PC-3 (cell line): ENCODE results near the gene TAF10. TPM values are rescaled to one million over a fixed set of nuclear protein-coding genes. Genes with fewer than 3 reads are reported as not detected.

Experiments used
- ATAC-seq: fragments of 200-7000 bp; cut with Tn5 transposase; 2 replicates; pipeline ENCODE4 v1.9.1; 2020; ENCODE audit warnings: mild to moderate bottlenecking, moderate library complexity
- BruUV-seq: library from RNA; stranded (reverse); fragments of 400-500 nt; replicated peaks from 2 replicates; lab custom pipeline; 2021; lab: Mats Ljungman, UMichigan
- CTCF ChIA-PET: fragments of 300-600 bp; sonication (Branson Sonifier 250); formaldehyde crosslinking; loops from one replicate; lab custom pipeline; 2022; ENCODE audit warnings: antibody characterized with exemption; lab: Charles Lee
- POLR2A ChIA-PET: fragments of 300-600 bp; sonication (Branson Sonifier 250); formaldehyde crosslinking; loops from one replicate; lab custom pipeline; 2022; ENCODE audit warnings: antibody characterized with exemption; ENCODE audit not compliant: unreplicated experiment; lab: Charles Lee
- DNase-seq: peaks from one replicate; pipeline ENCODE4 v3.0.0-alpha.2; 2015
- H2AFZ ChIP-seq: fragments of 300-600 bp; sonication (generic); 2 replicates; pipeline ENCODE4 v1.6.0; 2016; ENCODE audit warnings: antibody characterized with exemption, low read length
- H3F3A ChIP-seq: fragments of 300-600 bp; sonication (generic); one replicate; pipeline ENCODE4 v1.6.0; 2017; ENCODE audit warnings: antibody characterized with exemption, low read length, control low read depth, mild to moderate bottlenecking; ENCODE audit not compliant: unreplicated experiment
- H3K27ac ChIP-seq: fragments of 300-600 bp; sonication (generic); 2 replicates; pipeline ENCODE4 v1.5.1; 2016; ENCODE audit warnings: mild to moderate bottlenecking, low read length
- H3K27me3 ChIP-seq: fragments of 300-600 bp; sonication (generic); 2 replicates; pipeline ENCODE4 v1.6.1; 2016; ENCODE audit warnings: low read length, mixed read lengths
- H3K36me3 ChIP-seq: fragments of 300-600 bp; sonication (generic); 2 replicates; pipeline ENCODE4 v1.6.1; 2016; ENCODE audit warnings: low read depth, mixed run types, low read length, mixed read lengths
- H3K4me1 ChIP-seq: fragments of 300-600 bp; sonication (generic); 2 replicates; pipeline ENCODE4 v1.5.1; 2016; ENCODE audit warnings: low read length; ENCODE audit not compliant: insufficient read depth
- H3K4me2 ChIP-seq: fragments of 300-600 bp; sonication (generic); 2 replicates; pipeline ENCODE4 v1.6.0; 2016; ENCODE audit warnings: low read length
- H3K4me3 ChIP-seq: fragments of 300-600 bp; sonication (generic); 2 replicates; pipeline ENCODE4 v1.5.1; 2016; ENCODE audit warnings: mild to moderate bottlenecking, low read length, mixed read lengths
- H3K79me2 ChIP-seq: fragments of 300-600 bp; sonication (generic); 2 replicates; pipeline ENCODE4 v1.6.1; 2017; ENCODE audit warnings: low read length, mixed read lengths
- H3K9ac ChIP-seq: fragments of 300-600 bp; sonication (generic); 2 replicates; pipeline ENCODE4 v1.6.0; 2016; ENCODE audit warnings: mild to moderate bottlenecking, low read length
- H3K9me2 ChIP-seq: fragments of 300-600 bp; sonication (generic); replicated peaks from 2 replicates; pipeline ENCODE4 v1.6.1; 2016; ENCODE audit warnings: mixed run types, low read length, mixed read lengths
- H3K9me3 ChIP-seq: fragments of 300-600 bp; sonication (generic); 2 replicates; pipeline ENCODE4 v1.6.1; 2016; ENCODE audit warnings: low read length, mixed read lengths
- H4K20me1 ChIP-seq: fragments of 300-600 bp; sonication (generic); 2 replicates; pipeline ENCODE4 v1.6.1; 2016; ENCODE audit warnings: low read length, mixed read lengths
- CTCF ChIP-seq: fragments of 300-600 bp; sonication (generic); conservative IDR thresholded peaks from 2 replicates; pipeline ENCODE4 v1.5.1; 2017; ENCODE audit warnings: antibody characterized with exemption, low read depth, mild to moderate bottlenecking, low read length
- EZH2 ChIP-seq: fragments of 300-600 bp; sonication (generic); IDR thresholded peaks from one replicate; pipeline ENCODE4 v1.6.1; 2017; ENCODE audit warnings: antibody characterized with exemption, mild to moderate bottlenecking, low read length; ENCODE audit not compliant: unreplicated experiment
- EZH2phosphoT487 ChIP-seq: fragments of 300-600 bp; sonication (generic); IDR thresholded peaks from 2 replicates; pipeline ENCODE4 v1.6.1; 2018; ENCODE audit warnings: mild to moderate bottlenecking, antibody characterized with exemption, low read length, borderline replicate concordance
- intact Hi-C: fragments of 100-400 bp; cut with micrococcal nuclease; formaldehyde crosslinking; loops from 2 replicates; pipeline ENCODE4 v1.9.0; 2023
- total RNA-seq: library from RNA; depleted of rRNA; stranded (reverse); fragments of >200 nt; gene quantifications from 2 replicates; pipeline ENCODE4 v1.2.3, GENCODE V29; 2014

The TAF10 gene
- total RNA-seq, 1 experiment from 2014 or later, result 102 TPM

- intact Hi-C loops, result no loop called here
- Histone ChIP-seq H3F3A (no peaks in the 10 kb centered on the region), H3K36me3 (no peaks in the 10 kb centered on the region), H3K4me3 (no peak overlapping the region), H3K79me2 (no peaks in the 10 kb centered on the region), H3K4me1 (no peaks in the 10 kb centered on the region; the same call in 1 of the 2 replicates), H2AFZ (no peak overlapping the region), H3K4me2 (no peak overlapping the region), H3K9me3 (no peaks in the 10 kb centered on the region), H3K27me3 (peaks cover 50% of the 10 kb centered on the region), H3K27ac (no peak overlapping the region), H3K9me2 (no peaks in the 10 kb centered on the region), H4K20me1 (no peaks in the 10 kb centered on the region), H3K9ac (no peak overlapping the region)
- TF ChIP-seq CTCF (no peak), EZH2 (no peak), EZH2phosphoT487 (no peak)
- ChIA-PET POLR2A (no interaction called here), CTCF (interaction anchor here (1.0 kb wide), 1 partner anchor 56 kb away, joined by 3 read pairs; no protein-coding TSS in a partner anchor)
- no TSS peak for BruUV-seq
- no peak for ATAC-seq
- DNase-seq, result no peak
These were observed 38.1 kb upstream of the TAF10 start for GRCh38 chr11:6650104-6650503.

GRCh38 chr11:6648501-6648900 is 36.5 kb upstream of the TAF10 start:
- CTCF ChIA-PET, result no interaction called here

More at GRCh38 chr11:6648501-6648900, 36.5 kb upstream of the TAF10 start:
- H3K9ac ChIP-seq, result no peak overlapping the region
- H3K4me3 ChIP-seq, result no peak overlapping the region
- H4K20me1 ChIP-seq, result no peaks in the 10 kb centered on the region
- POLR2A ChIA-PET, result no interaction called here
- no peak for TF ChIP-seq EZH2
- TF ChIP-seq EZH2phosphoT487, result no peak
- TF ChIP-seq CTCF, result no peak
- H3K79me2 ChIP-seq, result no peaks in the 10 kb centered on the region
- H3K4me2 ChIP-seq, result no peak overlapping the region
- H3F3A ChIP-seq, result no peaks in the 10 kb centered on the region
- no TSS peak for BruUV-seq
- ATAC-seq (no peak), DNase-seq (no peak)
- intact Hi-C loops, result no loop called here
- no peaks in the 10 kb centered on the region for H3K36me3 ChIP-seq
- peaks cover 49% of the 10 kb centered on the region for H3K27me3 ChIP-seq
- H3K9me2 ChIP-seq, result no peaks in the 10 kb centered on the region
- no peaks in the 10 kb centered on the region for H3K9me3 ChIP-seq
- no peaks in the 10 kb centered on the region; the same call in 1 of the 2 replicates for H3K4me1 ChIP-seq
- no peak overlapping the region for H2AFZ ChIP-seq
- H3K27ac ChIP-seq, result no peak overlapping the region
